SIG-M5 treated with dmso at 0.1 percent for 504 hours (cell line): ENCODE data around the gene IGFBP4.
"Not testable (repeated sequence)": the region's sequence is repeated elsewhere in the genome, so short reads cannot be mapped to it uniquely, and the experiment has no call there.

Experiments
- DNase-seq: peaks from one replicate; lab custom pipeline; 2025; ENCODE audit not compliant: unreplicated experiment; lab: John Stamatoyannopoulos, UW

The IGFBP4 gene

DNA sequence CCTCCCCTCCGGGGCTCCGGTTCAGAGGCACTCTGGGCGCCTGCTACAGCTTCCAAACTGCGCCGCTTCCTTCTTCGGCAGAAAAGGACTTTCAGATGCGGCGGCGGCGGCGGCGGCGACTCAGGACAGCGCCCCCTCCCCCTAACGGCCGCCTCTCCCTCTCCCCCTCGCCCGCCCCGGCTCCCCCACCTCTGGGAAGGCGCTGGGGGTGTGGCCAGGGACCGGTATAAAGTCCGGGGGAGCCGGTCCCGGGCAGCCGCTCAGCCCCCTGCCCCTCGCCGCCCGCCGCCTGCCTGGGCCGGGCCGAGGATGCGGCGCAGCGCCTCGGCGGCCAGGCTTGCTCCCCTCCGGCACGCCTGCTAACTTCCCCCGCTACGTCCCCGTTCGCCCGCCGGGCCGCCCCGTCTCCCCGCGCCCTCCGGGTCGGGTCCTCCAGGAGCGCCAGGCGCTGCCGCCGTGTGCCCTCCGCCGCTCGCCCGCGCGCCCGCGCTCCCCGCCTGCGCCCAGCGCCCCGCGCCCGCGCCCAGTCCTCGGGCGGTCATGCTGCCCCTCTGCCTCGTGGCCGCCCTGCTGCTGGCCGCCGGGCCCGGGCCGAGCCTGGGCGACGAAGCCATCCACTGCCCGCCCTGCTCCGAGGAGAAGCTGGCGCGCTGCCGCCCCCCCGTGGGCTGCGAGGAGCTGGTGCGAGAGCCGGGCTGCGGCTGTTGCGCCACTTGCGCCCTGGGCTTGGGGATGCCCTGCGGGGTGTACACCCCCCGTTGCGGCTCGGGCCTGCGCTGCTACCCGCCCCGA is at the start of gene IGFBP4:
IGFBP4 (plus strand) TSS at position 255 of the 792 bp plus-strand sequence; CDS start at position 541, 286 bp downstream.
- DNase-seq = peak; percentile 69

DNA sequence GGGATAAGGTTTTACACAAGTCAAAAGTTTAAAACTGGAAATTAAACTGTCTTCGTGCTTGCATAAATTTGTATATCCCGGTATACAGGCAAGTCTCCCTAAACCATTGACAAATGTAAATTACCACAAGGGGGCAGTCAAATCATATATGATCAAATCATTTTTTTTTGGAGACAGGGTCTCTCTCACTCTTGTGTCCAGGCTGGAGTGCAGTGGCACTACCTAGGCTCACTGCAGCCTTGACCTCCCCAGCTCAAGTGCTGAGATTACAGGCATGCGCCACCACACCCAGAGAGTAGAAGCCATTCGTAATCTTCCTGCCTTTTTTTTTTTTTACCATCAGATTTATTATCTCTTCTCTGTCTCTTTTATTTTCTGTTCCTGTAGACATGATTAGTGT is 44.1 kb upstream of the IGFBP4 start:
- DNase-seq = peak; percentile 48

DNA sequence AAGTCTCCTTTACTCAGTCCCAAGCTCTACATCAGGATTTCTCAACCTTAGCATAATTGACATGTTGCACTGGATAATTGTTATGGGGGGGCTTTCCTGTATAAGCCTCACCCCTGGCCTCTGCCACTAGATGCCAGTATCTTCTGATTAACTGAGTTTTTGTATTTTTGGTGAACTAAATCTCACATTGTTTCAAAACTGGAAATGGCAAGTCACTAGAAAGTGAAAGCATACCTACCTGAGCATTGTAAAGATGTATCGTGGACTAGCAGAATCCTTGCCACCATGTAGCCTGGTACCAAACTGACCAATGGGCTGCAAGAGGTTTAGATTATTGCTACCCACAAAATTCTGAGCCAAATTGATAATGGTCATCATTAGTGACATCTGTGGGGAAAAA is 40.6 kb upstream of the IGFBP4 start:
- no peak for DNase-seq

DNA sequence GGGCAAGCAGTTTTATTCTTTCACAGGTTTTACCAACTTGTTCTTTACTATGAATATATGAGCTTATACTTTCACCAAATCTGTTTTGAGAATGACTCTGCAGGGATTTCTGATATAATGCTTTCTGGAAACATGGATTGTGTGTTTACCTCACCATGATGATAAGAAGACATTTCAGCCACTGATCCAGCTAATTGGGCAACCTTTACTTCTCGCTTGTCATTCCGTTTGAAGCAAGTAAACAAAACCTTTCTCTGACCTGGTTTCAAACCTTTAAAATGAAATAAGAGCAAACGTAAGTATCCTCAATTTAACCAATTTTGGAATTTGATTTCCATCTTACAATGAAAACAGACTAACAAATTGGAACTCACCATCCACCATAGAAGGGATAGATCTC is 39.2 kb upstream of the IGFBP4 start:
- DNase-seq = no peak

DNA sequence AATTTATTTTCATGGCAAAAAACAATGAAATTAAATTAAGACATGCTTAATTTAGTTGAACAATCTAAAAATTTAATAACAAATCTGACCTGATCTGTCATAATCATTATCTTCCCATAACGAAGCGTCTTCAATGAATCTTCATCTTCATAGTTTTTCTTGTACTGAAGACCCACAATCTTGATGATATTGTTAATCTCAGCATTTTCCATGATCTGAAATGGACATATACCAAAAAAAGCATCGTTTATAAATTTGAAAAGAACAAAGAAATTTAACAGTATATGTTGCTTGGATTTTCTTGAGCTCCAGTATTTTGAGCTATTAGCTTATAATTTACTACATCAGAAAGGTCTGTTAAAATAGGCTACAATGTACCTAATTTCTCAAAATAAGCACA is 35.8 kb upstream of the IGFBP4 start:
- DNase-seq = no peak

DNA sequence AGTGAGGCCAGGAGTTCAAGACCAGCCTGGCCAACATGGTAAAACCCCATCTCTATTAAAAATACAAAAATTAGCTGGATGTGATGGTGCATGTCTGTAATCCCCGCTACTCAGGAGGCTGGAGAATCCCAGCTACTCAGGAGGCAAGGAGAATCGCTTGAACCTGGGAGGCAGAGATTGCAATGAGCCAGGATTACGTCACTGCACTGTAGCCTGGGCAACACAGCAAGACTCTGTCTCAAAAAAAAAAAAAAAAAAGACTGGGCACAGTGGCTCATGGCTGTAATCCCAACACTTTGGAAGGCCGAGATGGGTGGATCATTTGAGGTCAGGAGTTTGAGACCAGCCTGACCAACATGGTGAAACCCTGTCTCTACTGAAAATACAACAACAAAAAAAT is 33.7 kb upstream of the IGFBP4 start:
- DNase-seq = not testable (repeated sequence)

DNA sequence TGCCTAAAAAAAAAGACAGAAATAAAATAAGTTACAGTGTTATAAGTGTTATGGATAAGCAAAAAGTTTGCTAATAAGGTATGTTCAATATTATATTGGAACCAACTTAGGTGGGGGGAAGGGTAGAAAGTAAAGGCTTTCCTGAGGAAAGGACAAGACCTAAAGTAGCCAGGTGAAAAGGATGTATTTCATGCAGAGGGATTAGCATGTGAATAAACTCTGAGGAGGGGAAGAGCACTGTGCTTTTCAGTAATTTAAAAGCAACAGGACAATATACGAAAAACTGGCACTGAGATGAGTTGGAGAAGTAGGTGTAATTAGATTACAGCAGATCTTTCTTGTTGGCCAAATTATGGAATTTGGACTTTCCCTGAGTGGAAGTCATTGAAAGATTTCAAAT is 33.2 kb upstream of the IGFBP4 start:
- DNase-seq = no peak

DNA sequence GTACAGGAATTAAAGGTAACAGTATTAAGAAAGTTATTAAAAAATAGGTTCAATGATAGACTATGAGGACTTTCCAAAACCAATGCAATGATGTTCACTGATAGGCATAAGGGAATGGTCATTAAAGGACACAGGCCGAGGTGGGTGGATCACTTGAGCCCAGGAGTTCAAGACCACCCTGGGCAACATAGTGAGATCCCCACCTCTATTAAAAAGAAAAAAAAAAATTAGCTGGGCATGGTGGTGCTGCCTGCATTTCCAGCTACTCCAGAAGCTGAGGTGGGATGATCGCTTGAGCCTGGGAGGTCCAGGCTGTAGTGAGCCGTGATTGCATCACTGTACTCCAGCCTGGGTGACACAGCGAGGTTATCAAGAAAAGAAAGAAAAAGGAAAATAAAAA is 31.4 kb upstream of the IGFBP4 start:
- no peak for DNase-seq

DNA sequence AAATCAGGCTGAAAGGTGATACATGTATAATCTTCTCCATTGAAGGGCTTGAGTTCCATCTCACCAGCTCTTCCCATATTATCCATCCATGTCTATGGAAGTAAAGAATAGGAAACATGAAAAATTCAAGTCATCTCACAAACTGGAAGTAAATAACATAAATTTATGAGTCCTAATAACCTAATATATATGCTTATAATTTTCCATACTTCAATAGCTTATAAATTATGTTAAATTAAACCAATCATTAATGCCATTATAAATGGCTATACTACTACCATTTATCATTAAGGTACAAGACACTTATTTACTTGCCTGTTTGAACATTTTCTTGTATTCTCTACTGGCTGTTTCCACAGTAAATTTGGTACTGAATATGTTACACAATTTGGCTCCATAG is 30.4 kb upstream of the IGFBP4 start:
- DNase-seq = no peak

DNA sequence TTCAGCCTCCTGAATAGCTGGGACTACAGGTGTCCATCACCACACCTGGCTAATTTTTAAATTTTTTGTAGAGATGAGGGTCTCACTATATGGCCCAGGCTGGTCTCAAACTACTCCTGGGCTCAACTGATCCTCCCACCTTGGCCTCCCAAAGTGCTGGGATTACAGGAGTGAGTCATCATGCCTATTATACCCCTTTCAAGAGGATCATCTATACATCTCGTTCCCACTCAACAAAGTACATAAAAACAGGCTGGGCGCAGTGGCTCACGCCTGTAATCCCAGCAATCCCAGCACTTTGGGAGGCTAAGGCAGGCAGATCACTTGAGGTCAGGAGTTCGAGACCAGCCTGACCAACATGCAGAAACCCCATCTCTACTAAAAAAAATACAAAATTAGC is 28.9 kb upstream of the IGFBP4 start:
- not testable (repeated sequence) for DNase-seq

DNA sequence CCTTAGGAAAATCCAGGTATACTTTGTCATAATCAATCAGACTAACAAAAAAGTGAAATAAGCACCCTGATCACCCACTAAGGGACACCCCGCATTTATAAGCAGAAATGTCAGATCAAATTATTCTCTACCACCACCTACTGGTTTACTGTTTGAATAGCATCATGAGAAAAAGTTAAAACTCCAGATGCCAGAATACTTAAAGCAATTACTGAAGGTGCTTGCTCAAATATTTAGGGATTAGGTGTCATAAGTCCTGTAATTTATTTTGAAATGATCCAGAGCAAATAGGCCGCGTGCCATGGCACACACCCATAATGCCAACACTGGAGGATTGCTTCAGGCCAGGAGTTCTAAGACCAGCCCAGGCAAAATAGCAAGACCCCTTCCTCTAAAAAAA is 27.9 kb upstream of the IGFBP4 start:
- DNase-seq = peak; percentile 55

DNA sequence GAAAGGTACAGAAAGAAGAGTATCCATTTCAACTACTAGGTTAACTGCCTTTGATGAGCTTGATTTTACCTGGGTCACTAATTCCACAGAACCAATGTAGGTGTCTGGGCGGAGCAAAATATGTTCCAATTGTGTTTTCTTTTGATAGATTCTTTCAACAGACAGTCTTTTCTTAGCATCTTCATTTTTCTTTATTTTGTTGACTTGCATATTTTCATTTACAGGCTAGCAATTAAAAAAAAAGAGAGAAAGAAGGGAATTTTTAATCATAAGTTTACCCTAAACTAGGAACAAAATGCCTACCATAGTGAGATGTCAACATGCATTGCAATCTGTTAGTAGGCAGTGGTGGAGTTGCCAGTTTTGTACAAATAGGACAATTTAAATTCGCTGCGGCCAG is 26.6 kb upstream of the IGFBP4 start:
- no peak for DNase-seq

DNA sequence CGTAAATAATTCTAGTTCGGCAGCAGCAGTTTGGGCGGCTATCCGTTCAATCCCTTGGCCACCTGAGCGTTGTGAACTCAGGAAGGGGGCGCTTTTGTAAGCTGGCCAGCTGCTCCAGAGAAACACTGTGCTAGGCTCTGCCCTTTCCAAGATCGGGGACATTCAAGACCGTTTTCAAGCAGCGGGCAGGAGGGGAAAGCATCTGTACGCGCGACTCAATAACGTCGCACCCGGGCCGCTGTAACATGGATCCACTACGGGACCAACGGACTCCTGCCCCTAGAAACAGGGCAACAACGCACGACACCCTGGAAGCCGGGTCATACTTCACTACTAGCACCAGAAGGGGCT is 26.0 kb upstream of the IGFBP4 start:
- peak; percentile 54 for DNase-seq

DNA sequence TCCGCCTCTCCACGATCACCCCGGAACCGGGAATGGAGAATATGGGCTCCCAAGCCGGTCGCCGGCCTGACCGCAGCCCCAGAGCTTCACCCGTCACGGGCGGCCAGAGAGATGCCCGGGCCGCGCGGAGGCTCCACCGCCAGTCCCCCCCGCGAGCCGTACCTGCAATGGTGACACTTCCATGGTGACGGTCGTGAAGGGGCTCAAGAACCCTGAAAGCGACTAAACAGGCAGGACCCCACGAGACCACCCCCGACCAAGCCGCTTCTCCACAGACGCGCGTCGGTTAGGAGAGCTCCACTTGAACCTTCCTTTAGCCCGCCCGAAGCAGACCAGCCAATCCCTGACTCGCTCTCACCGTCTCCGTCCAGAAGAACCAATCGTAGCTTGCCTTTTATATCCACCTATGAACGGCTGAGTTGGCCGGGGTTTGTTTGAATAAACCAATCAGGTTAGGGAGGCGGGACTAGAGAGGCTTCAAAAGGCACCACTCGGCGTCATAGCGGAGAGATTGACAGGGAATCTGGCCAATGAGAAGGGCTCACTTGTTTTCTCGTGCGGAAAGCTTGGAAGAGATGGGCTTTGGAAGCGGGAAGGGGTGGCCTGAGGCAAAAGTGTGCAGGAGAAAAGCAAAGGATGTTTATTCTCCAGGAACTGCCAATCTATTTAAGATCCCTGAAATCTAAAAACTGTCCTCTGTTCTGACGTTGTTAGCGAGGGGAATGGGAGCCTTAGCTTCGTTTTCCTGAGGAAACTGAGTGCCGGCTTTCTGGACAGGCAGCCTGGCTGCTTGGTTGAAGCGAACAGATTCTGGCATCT is 25.4 kb upstream of the IGFBP4 start, which contains the start of gene TOP2A:
TOP2A (minus strand) TSS at position 288 of the 819 bp plus-strand sequence; CDS start at position 183, 105 bp downstream.
- peak; percentile 100 for DNase-seq

DNA sequence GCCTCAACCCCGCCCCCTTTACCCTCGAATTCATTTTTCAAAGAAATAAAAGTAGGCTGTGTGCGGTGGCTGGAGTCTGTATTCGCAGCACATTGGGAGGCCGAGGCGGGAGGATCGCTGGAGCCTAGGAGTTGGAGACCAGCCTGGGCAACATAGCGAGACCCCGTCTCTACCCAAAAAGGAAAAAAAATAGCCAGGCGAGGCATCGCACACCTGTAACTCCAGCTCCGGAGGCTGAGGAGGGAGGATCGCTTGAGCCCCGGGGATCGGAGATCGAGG is 24.9 kb upstream of the IGFBP4 start:
- DNase-seq = no peak

DNA sequence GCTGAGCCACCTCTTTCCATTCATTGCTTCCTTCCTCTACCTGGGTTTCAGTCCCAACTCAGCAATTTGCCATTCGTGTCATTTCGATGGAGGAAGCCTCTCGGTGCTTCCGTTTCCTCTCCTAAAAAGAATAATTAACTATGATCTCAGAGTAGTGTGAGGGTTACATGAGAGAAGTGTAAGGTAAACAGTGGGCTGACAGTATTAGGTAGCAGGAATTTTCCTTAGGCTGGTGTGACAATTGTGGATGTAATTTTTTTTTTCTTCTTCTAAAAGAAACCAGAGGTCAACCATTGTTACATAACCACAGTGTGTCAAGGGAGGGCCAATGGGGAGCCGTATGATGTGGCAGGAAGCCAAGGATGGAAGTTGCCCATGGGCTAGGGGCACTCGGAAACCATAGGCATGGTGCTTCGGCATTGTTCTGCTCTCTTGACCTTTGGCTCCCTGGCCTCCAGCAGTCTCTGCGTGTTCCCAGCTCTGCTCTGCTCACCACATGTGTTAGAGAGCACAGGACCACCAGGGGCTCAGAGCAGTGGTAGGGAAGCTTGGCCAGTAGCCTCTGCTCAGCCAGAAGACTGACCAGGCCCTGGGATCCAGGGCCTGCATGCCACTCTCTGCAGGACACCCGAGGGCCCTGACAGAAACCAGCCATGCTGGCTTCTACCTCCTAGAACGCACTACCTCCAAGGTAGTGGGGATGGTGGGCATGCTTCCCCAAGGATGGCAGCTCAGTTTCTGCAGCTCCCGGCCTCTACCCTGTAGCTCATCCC is 23.5 kb upstream of the IGFBP4 start:
- peak; percentile 32 for DNase-seq

DNA sequence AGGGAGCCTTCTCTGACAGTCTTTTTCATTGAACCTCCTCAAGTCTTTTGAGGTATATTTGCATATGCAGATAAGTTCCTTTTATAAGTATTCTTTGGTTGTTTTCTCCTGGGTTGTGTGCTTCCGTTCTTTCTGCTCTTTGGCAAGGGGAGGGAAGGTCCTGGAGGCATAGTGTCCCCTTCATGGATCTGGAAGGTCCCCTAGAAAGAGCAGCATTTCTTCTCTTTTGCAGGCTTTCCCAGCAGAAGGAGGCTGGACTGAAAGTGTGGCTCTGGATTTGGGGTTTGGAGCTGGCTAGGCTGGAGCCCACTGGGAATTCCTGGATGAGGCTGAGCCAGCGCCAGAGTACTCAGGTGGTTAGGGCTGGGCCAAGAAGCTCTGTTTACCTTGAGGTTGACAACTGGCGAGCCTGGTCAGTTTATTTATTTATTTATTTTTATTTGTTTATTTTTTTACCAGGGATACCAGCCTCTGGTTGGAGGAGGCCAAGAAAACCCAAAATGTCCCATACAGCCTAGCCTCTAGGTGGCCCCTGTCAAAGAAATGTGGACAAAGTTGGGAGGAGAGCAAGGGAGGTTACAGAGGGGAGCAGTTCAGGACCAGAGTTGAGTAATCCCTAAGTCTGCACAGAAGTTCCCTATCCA is 20.1 kb upstream of the IGFBP4 start:
- peak; percentile 44 for DNase-seq

DNA sequence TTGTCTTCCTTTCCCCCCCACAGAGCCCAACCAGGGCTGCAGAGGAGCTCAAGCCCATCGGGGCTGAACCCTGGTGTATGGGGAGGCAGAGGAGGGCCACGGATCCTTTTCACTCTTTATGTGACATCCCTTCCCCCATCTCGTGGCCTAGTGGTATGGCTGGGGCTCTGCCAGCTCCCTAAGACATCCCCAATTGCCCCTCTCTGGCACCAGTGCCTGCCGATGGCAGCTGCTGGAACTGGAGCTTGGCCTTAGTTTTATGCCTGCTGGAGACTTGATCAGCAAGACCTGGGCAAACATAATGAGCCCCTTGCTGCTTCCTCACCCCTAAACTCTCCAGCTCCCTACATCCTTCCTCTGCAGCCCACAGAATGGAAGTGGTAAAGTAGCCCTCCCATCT is 17.5 kb upstream of the IGFBP4 start:
- no peak for DNase-seq

DNA sequence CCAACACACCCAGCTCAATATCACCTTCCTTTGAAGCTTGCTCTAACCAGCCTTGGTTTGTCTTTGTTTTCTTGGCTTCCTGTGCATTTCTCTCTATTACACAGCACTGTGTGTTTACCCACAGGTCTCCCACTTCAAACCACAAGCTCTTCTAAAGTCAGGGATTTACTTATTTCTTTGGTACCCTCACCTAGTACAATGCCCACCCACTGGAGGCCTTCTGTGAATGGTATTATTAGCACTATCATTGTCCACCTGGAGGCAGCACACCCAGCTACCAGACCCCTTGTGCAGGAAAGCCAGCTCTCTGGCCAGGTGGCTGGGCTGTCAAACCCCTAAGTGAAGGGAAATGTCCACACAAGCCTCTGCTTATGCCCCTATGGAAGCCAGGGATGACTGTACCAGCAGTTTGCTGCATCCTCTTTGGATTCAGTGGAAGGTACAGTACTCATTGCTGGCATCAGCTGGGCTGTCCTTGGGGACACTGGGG is 16.2 kb upstream of the IGFBP4 start:
- DNase-seq = no peak

DNA sequence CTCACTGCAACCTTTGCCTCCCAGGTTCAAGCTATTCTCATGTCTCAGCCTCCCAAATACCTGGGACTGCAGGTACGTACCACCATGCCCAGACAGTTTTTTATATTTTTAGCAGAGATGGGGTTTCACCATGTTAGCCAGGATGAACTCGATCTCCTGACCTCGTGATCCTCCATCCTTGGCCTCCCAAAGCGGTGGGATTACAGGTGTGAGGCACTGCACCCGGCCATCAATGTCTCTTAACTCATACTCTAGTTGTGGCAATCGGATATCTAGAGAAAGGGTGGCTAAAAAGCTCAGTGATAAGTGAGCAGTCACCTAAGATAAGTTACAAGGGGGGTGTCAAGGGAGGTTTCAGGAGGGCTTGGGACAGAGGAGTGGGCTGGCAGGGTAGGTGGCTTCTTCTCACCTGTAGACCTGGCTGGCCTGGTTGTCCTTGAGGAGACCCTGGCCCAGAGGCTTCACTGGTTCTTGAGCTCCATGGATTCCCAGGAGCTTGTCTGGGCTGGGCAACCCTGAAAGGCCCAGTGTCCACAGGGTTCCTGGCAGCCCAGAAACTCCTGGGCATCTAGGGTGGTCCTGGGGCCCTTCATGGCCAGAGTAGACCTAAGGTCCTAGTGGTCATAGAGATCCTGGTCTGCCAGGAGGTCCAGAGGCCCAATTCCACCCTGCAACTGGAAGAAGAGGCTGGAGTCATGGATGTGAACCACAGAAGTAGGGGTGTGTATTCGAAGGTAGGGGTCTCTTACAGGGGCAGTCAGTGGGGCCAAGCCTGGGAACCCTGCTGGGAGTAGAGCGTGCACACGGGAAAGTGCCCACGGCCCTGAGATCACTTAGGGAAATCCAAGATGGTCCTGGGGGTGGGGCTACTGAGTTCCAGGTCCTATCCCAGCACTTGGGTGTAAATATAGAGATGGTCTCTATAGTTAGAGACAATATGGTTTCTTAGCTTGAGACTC is 12.7 kb upstream of the IGFBP4 start:
- DNase-seq = no peak
